ENCODE results near the gene RTN4RL1. TPM values are rescaled to one million over a fixed set of nuclear protein-coding genes. Genes with fewer than 3 reads are reported as not detected.

Gene RTN4RL1
- total RNA-seq, 1 experiment from 2014 or later = 0.80 TPM

- BruUV-seq (replicated peaks) = no TSS peak
- POLR2A ChIA-PET = no interaction called here
- no peak overlapping the region for H3K4me3 ChIP-seq (ENCODE audit: low read depth in 2 of 2, low read length in 2 of 2)
- TF ChIP-seq CTCF (IDR thresholded peaks at IDR 0.05) (no peak; the same call in 1 of the 2 replicates), SIN3A (IDR thresholded peaks at IDR 0.05; ENCODE audit: borderline replicate concordance, insufficient read depth, low read depth, low read length) (no peak), TCF7L2 (IDR thresholded peaks at IDR 0.05; ENCODE audit: low read depth, low read length) (no peak), POLR2AphosphoS5 (IDR thresholded peaks at IDR 0.05; ENCODE audit: low read depth, low read length) (no peak), REST (IDR thresholded peaks at IDR 0.05; ENCODE audit: insufficient read depth in 1 of 2, low read depth in 2 of 2, low read length in 1 of 2) (no peak)
- DNase-seq (ENCODE audit: low read depth, low spot score) (no peak), ATAC-seq (peak; percentile 43; the same call in 1 of the 2 replicates)
- H3K4me1 ChIP-seq (ENCODE audit: control insufficient read depth, insufficient read depth, low read length) = no peaks in the 10 kb centered on the region
- H3K27me3 ChIP-seq (ENCODE audit: control insufficient read depth, insufficient read depth, low read length) = no peaks in the 10 kb centered on the region
- H3K27ac ChIP-seq (ENCODE audit: low read length) = no peak overlapping the region
- no peaks in the 10 kb centered on the region for H3K36me3 ChIP-seq (ENCODE audit: control insufficient read depth, insufficient read depth, low read length)
- in situ Hi-C loops (cut with HindIII; ENCODE audit: low pct_unique_long_range_greater_than_20kb, low sequenced_read_pairs) (no loop called here), intact Hi-C loops (cut with micrococcal nuclease; ENCODE audit: unreplicated experiment) (no loop called here)
- H3K9me3 ChIP-seq (ENCODE audit: control insufficient read depth, insufficient read depth, low read depth, low read length) = no peaks in the 10 kb centered on the region
- CTCF ChIA-PET = no interaction called here
Measured at GRCh38 chr17:2064980-2065785, 40.0 kb upstream of the RTN4RL1 start.

- ATAC-seq (no peak), DNase-seq (ENCODE audit: low read depth, low spot score) (no peak)
- Histone ChIP-seq H3K4me3 (ENCODE audit: low read depth in 2 of 2, low read length in 2 of 2) (no peak overlapping the region), H3K27ac (ENCODE audit: low read length) (no peak overlapping the region), H3K9me3 (ENCODE audit: control insufficient read depth, insufficient read depth, low read depth, low read length) (no peaks in the 10 kb centered on the region), H3K4me1 (ENCODE audit: control insufficient read depth, insufficient read depth, low read length) (no peaks in the 10 kb centered on the region), H3K36me3 (ENCODE audit: control insufficient read depth, insufficient read depth, low read length) (no peaks in the 10 kb centered on the region), H3K27me3 (ENCODE audit: control insufficient read depth, insufficient read depth, low read length) (no peaks in the 10 kb centered on the region)
- intact Hi-C loops (cut with micrococcal nuclease; ENCODE audit: unreplicated experiment) (no loop called here), in situ Hi-C loops (cut with HindIII; ENCODE audit: low pct_unique_long_range_greater_than_20kb, low sequenced_read_pairs) (no loop called here)
- TF ChIP-seq POLR2AphosphoS5 (IDR thresholded peaks at IDR 0.05; ENCODE audit: low read depth, low read length) (no peak), SIN3A (IDR thresholded peaks at IDR 0.05; ENCODE audit: borderline replicate concordance, insufficient read depth, low read depth, low read length) (no peak), TCF7L2 (IDR thresholded peaks at IDR 0.05; ENCODE audit: low read depth, low read length) (no peak), REST (IDR thresholded peaks at IDR 0.05; ENCODE audit: insufficient read depth in 1 of 2, low read depth in 2 of 2, low read length in 1 of 2) (no peak), CTCF (IDR thresholded peaks at IDR 0.05) (no peak)
- ChIA-PET POLR2A (no interaction called here), CTCF (no interaction called here)
- no TSS peak for BruUV-seq (replicated peaks)
Measured at GRCh38 chr17:2064520-2064971, 39.4 kb upstream of the RTN4RL1 start.

Data from Panc1 (cell line).